Measurements from ENCODE around the gene DNMBP. TPM values are rescaled to one million over a fixed set of nuclear protein-coding genes. Genes with fewer than 3 reads are reported as not detected.

The DNMBP gene
- total RNA-seq (1 to 10 TPM; 2.1 to 2.5 TPM), total RNA-seq (4.2 to 11.2 reads per million in 2 donors)

GRCh38 chr10:100009793-100010676 lies at the start of gene DNMBP:
Gene DNMBP (minus strand): TSS chr10:100009947. CDS start chr10:99972124, 37,823 bp downstream.
- Mint-ChIP-seq H3K27ac (peak within 1 kb of the TSS; percentile 69), H3K27me3 (peaks cover 2% of the 10 kb centered on the region), H3K36me3 (ENCODE audit: low read depth) (no peaks in the 10 kb centered on the region), H3K4me1 (peaks cover 33% of the 10 kb centered on the region), H3K4me3 (peak within 1 kb of the TSS; percentile 94)
- ATAC-seq, result peak; percentile 95
- peak; percentile 67 to 70 (median 67) for DNase-seq
- no peaks in the 10 kb centered on the region for H3K9me3 ChIP-seq (ENCODE audit: control insufficient read depth, low read length, poor library complexity, severe bottlenecking)

- ATAC-seq (no peak), DNase-seq (no peak)
- no peaks in the 10 kb centered on the region for H3K36me3 Mint-ChIP-seq (ENCODE audit: low read depth)
- no peaks in the 10 kb centered on the region for H3K9me3 ChIP-seq (ENCODE audit: control insufficient read depth, low read length, poor library complexity, severe bottlenecking)
- H3K4me3 Mint-ChIP-seq, result no peak overlapping the region
- H3K27ac Mint-ChIP-seq, result no peak overlapping the region
- H3K27me3 Mint-ChIP-seq, result peaks cover 19% of the 10 kb centered on the region
- H3K4me1 Mint-ChIP-seq, result peaks cover 3% of the 10 kb centered on the region
These were observed 48.2 kb upstream of the DNMBP start for GRCh38 chr10:100057948-100058347.

GRCh38 chr10:100053686-100054460 lies 44.1 kb upstream of the DNMBP start:
- no peaks in the 10 kb centered on the region for H3K9me3 ChIP-seq (ENCODE audit: control insufficient read depth, low read length, poor library complexity, severe bottlenecking)
- DNase-seq, result no peak
- Mint-ChIP-seq H3K27me3 (peaks cover 18% of the 10 kb centered on the region), H3K4me1 (peaks cover 3% of the 10 kb centered on the region), H3K27ac (no peak overlapping the region), H3K4me3 (no peak overlapping the region), H3K36me3 (ENCODE audit: low read depth) (no peaks in the 10 kb centered on the region)
- ATAC-seq, result no peak

- Mint-ChIP-seq H3K27me3 (peaks cover 43% of the 10 kb centered on the region), H3K4me1 (no peaks in the 10 kb centered on the region), H3K27ac (no peak overlapping the region), H3K36me3 (ENCODE audit: low read depth) (no peaks in the 10 kb centered on the region), H3K4me3 (no peak overlapping the region)
- no peaks in the 10 kb centered on the region for H3K9me3 ChIP-seq (ENCODE audit: control insufficient read depth, low read length, poor library complexity, severe bottlenecking)
- ATAC-seq (peak; percentile 73), DNase-seq (peak; percentile 58 to 79 (median 66))
These were observed 36.3 kb upstream of the DNMBP start for GRCh38 chr10:100046021-100046486.

GRCh38 chr10:100045592-100045991 lies 35.8 kb upstream of the DNMBP start:
- Mint-ChIP-seq H3K36me3 (ENCODE audit: low read depth) (no peaks in the 10 kb centered on the region), H3K4me1 (no peaks in the 10 kb centered on the region), H3K27me3 (peaks cover 44% of the 10 kb centered on the region), H3K4me3 (no peak overlapping the region), H3K27ac (no peak overlapping the region)
- H3K9me3 ChIP-seq (ENCODE audit: control insufficient read depth, low read length, poor library complexity, severe bottlenecking), result no peaks in the 10 kb centered on the region
- no peak for ATAC-seq
- no peak for DNase-seq

GRCh38 chr10:100043796-100044195 lies 34.0 kb upstream of the DNMBP start:
- H3K36me3 Mint-ChIP-seq (ENCODE audit: low read depth), result no peaks in the 10 kb centered on the region
- no peak overlapping the region for H3K27ac Mint-ChIP-seq
- no peaks in the 10 kb centered on the region for H3K4me1 Mint-ChIP-seq
- ATAC-seq, result no peak
- H3K9me3 ChIP-seq (ENCODE audit: control insufficient read depth, low read length, poor library complexity, severe bottlenecking), result no peaks in the 10 kb centered on the region
- no peak for DNase-seq
- no peak overlapping the region for H3K4me3 Mint-ChIP-seq
- peaks cover 49% of the 10 kb centered on the region for H3K27me3 Mint-ChIP-seq

GRCh38 chr10:100043344-100043743 lies 33.6 kb upstream of the DNMBP start:
- no peak for ATAC-seq
- Mint-ChIP-seq H3K36me3 (ENCODE audit: low read depth) (no peaks in the 10 kb centered on the region), H3K4me1 (no peaks in the 10 kb centered on the region), H3K4me3 (no peak overlapping the region), H3K27me3 (peaks cover 52% of the 10 kb centered on the region), H3K27ac (no peak overlapping the region)
- DNase-seq, result no peak
- H3K9me3 ChIP-seq (ENCODE audit: control insufficient read depth, low read length, poor library complexity, severe bottlenecking), result no peaks in the 10 kb centered on the region

GRCh38 chr10:100041306-100042002 lies 31.7 kb upstream of the DNMBP start:
- no peaks in the 10 kb centered on the region for H3K9me3 ChIP-seq (ENCODE audit: control insufficient read depth, low read length, poor library complexity, severe bottlenecking)
- Mint-ChIP-seq H3K4me1 (no peaks in the 10 kb centered on the region), H3K36me3 (ENCODE audit: low read depth) (no peaks in the 10 kb centered on the region), H3K27ac (no peak overlapping the region), H3K27me3 (peaks cover 54% of the 10 kb centered on the region), H3K4me3 (no peak overlapping the region)
- ATAC-seq (no peak), DNase-seq (no peak)

GRCh38 chr10:100038561-100039071 lies 28.9 kb upstream of the DNMBP start:
- DNase-seq (no peak), ATAC-seq (no peak)
- H3K4me3 Mint-ChIP-seq, result no peak overlapping the region
- peaks cover 50% of the 10 kb centered on the region for H3K27me3 Mint-ChIP-seq
- no peaks in the 10 kb centered on the region for H3K36me3 Mint-ChIP-seq (ENCODE audit: low read depth)
- H3K4me1 Mint-ChIP-seq, result no peaks in the 10 kb centered on the region
- H3K27ac Mint-ChIP-seq, result no peak overlapping the region
- no peaks in the 10 kb centered on the region for H3K9me3 ChIP-seq (ENCODE audit: control insufficient read depth, low read length, poor library complexity, severe bottlenecking)

GRCh38 chr10:100037758-100038315 lies 28.1 kb upstream of the DNMBP start:
- Mint-ChIP-seq H3K27ac (no peak overlapping the region), H3K4me3 (no peak overlapping the region), H3K36me3 (ENCODE audit: low read depth) (no peaks in the 10 kb centered on the region), H3K27me3 (peaks cover 50% of the 10 kb centered on the region), H3K4me1 (no peaks in the 10 kb centered on the region)
- no peak for ATAC-seq
- H3K9me3 ChIP-seq (ENCODE audit: control insufficient read depth, low read length, poor library complexity, severe bottlenecking), result no peaks in the 10 kb centered on the region
- DNase-seq, result no peak

GRCh38 chr10:100036850-100037249 lies 27.1 kb upstream of the DNMBP start:
- Mint-ChIP-seq H3K4me1 (no peaks in the 10 kb centered on the region), H3K36me3 (ENCODE audit: low read depth) (no peaks in the 10 kb centered on the region), H3K27me3 (peaks cover 45% of the 10 kb centered on the region), H3K27ac (no peak overlapping the region), H3K4me3 (no peak overlapping the region)
- no peak for ATAC-seq
- no peak for DNase-seq
- H3K9me3 ChIP-seq (ENCODE audit: control insufficient read depth, low read length, poor library complexity, severe bottlenecking), result no peaks in the 10 kb centered on the region

- DNase-seq (no peak), ATAC-seq (no peak)
- Mint-ChIP-seq H3K27ac (no peak overlapping the region), H3K4me1 (no peaks in the 10 kb centered on the region), H3K4me3 (no peak overlapping the region), H3K27me3 (peaks cover 36% of the 10 kb centered on the region), H3K36me3 (ENCODE audit: low read depth) (no peaks in the 10 kb centered on the region)
- H3K9me3 ChIP-seq (ENCODE audit: control insufficient read depth, low read length, poor library complexity, severe bottlenecking), result no peaks in the 10 kb centered on the region
These were observed 24.1 kb upstream of the DNMBP start for GRCh38 chr10:100033766-100034418.

Measured in T-helper 17 cell (primary cell).